H1 (cell line): ENCODE data around the gene PODN. TPM values are rescaled to one million over a fixed set of nuclear protein-coding genes. Genes with fewer than 3 reads are reported as not detected.

ENCODE experiments used
- USF2 ChIP-seq: IDR thresholded peaks from 2 replicates; pipeline ENCODE4 v1.6.1; 2011; ENCODE audit warnings: low read length, improper control_type of control experiment
- ZNF274 ChIP-seq: IDR thresholded peaks from 2 replicates; pipeline ENCODE4 v1.7.0; 2012; ENCODE audit warnings: low read length, borderline replicate concordance; ENCODE audit errors: extremely low read depth
- polyA plus RNA-seq, 7 experiments: library from polyadenylated mRNA; depleted of rRNA in 3 of 7; stranded (reverse) in 5 of 7; unstranded in 2 of 7; fragments of >200 nt in 5 of 7; fragments of 200-250 nt in 2 of 7; gene quantifications; 1 replicate in 5 of 7; 2 replicates in 1 of 7; 4 replicates in 1 of 7; pipeline versions ENCODE4 v1.2.1 to v1.2.3, GENCODE V29; 2011 to 2013; ENCODE audit warnings: missing spikeins in 2 of 7, mixed read lengths in 2 of 7
- total RNA-seq: library from RNA; stranded (reverse); fragmentation: NEBNext Ultra II Directional; extraction: Animal tissue kit (Norgen Biotek cat#: 25700); gene quantifications from 2 replicates; pipeline ENCODE4 v1.2.1, GENCODE V29; 2021

PODN gene
- total and polyA plus RNA-seq, 2 of the 8 experiments (the other 6 are each of a cell fraction or from before 2014, with no cell fraction given), result 0.11 to 0.17 TPM

- TF ChIP-seq USF2 (no peak), ZNF274 (no peak)
These were observed 50.8 kb downstream of the PODN start (continued) for GRCh38 chr1:53112861-53113260.
